SK-MEL-5 (cell line): ENCODE measurements around the gene SDE2. TPM values are rescaled to one million over a fixed set of nuclear protein-coding genes. Genes with fewer than 3 reads are reported as not detected.

Experiments
- DNase-seq: peaks from one replicate; pipeline ENCODE4 v3.0.0-alpha.2; 2016; ENCODE audit warnings: low read depth, low spot score
- in situ Hi-C: cut with HindIII; loops from 2 replicates; pipeline ENCODE4 v1.10.0; 2016; ENCODE audit warnings: low sequenced_read_pairs, high pct_unique_total_duplicates, low pct_unique_long_range_greater_than_20kb
- polyA plus RNA-seq, 2 experiments: library from polyadenylated mRNA; depleted of rRNA; stranded (reverse); fragments of >200 nt; gene quantifications; 2 replicates each; pipeline ENCODE4 v1.2.3, GENCODE V29; 2015
- total RNA-seq: library from RNA; depleted of rRNA; stranded (reverse); fragments of >200 nt; shearing (Covaris generic); gene quantifications from 2 replicates; pipeline ENCODE4 v1.2.3, GENCODE V29; 2014; rRNA removed

The SDE2 gene
- total RNA-seq = 31.2 and 32.0 TPM in 2 replicates
- 19.9 and 22.6 TPM in 2 replicates for polyA plus RNA-seq (2015; cell fraction: cytosol; rRNA removed)
- 12.3 and 16.7 TPM in 2 replicates for polyA plus RNA-seq (2015; cell fraction: nucleus; rRNA removed)

- in situ Hi-C loops = no loop called here
- DNase-seq = peak; percentile 98
These were observed at the start of gene SDE2 for GRCh38 chr1:225999227-225999911. TSS of gene SDE2 (minus strand) at chr1:225999343. CDS start at chr1:225999312, 31 bp downstream.

- in situ Hi-C loops = no loop called here
These were observed 49.7 kb upstream of the SDE2 start for GRCh38 chr1:226048886-226049285.

GRCh38 chr1:226047495-226047894, 48.4 kb upstream of the SDE2 start:
- in situ Hi-C loops = no loop called here
- no peak for DNase-seq

More at GRCh38 chr1:226048886-226049285, 49.7 kb upstream of the SDE2 start:
- no peak for DNase-seq

- DNase-seq = no peak
- in situ Hi-C loops = no loop called here
These were observed 47.1 kb upstream of the SDE2 start for GRCh38 chr1:226046240-226046639.

GRCh38 chr1:226044514-226045101, 45.5 kb upstream of the SDE2 start:
- DNase-seq = no peak
- in situ Hi-C loops = no loop called here

- in situ Hi-C loops = no loop called here
- DNase-seq = no peak
These were observed 42.3 kb upstream of the SDE2 start for GRCh38 chr1:226041419-226041818.

- in situ Hi-C loops = no loop called here
- no peak for DNase-seq
These were observed 39.5 kb upstream of the SDE2 start for GRCh38 chr1:226038661-226039060.

- in situ Hi-C loops = no loop called here
These were observed 36.8 kb upstream of the SDE2 start for GRCh38 chr1:226035915-226036314.

GRCh38 chr1:226034482-226034881, 35.3 kb upstream of the SDE2 start:
- DNase-seq = no peak
- in situ Hi-C loops = no loop called here

More at GRCh38 chr1:226035915-226036314, 36.8 kb upstream of the SDE2 start:
- DNase-seq = no peak

GRCh38 chr1:226033991-226034390, 34.8 kb upstream of the SDE2 start:
- in situ Hi-C loops = no loop called here

GRCh38 chr1:226033582-226033981, 34.4 kb upstream of the SDE2 start:
- in situ Hi-C loops = no loop called here
- no peak for DNase-seq

More at GRCh38 chr1:226033991-226034390, 34.8 kb upstream of the SDE2 start:
- no peak for DNase-seq

- DNase-seq = no peak
- in situ Hi-C loops = no loop called here
These were observed 30.6 kb upstream of the SDE2 start for GRCh38 chr1:226029568-226030225.

GRCh38 chr1:226029093-226029496, 30.0 kb upstream of the SDE2 start:
- in situ Hi-C loops = no loop called here
- no peak for DNase-seq

- in situ Hi-C loops = no loop called here
These were observed 28.5 kb upstream of the SDE2 start for GRCh38 chr1:226027538-226028217.

GRCh38 chr1:226026833-226027232, 27.7 kb upstream of the SDE2 start:
- no peak for DNase-seq
- in situ Hi-C loops = no loop called here

More at GRCh38 chr1:226027538-226028217, 28.5 kb upstream of the SDE2 start:
- DNase-seq = no peak

- in situ Hi-C loops = no loop called here
- DNase-seq = no peak
These were observed 24.6 kb upstream of the SDE2 start for GRCh38 chr1:226023735-226024134.

GRCh38 chr1:226021801-226022200, 22.7 kb upstream of the SDE2 start:
- no peak for DNase-seq
- in situ Hi-C loops = no loop called here

- in situ Hi-C loops = no loop called here
- DNase-seq = peak; percentile 70
These were observed 22.3 kb upstream of the SDE2 start for GRCh38 chr1:226021401-226021800.
